SK-N-SH treated with all-trans-retinoic acid at 6 μM for 48 hours (cell line): Measurements from ENCODE around the gene KCNH5.
"Not testable (repeated sequence)": the region's sequence is repeated elsewhere in the genome, so short reads cannot be mapped to it uniquely, and the experiment has no call there.

Experiments used
- ATAC-seq: fragments of 200-7000 bp; cut with Tn5 transposase; 3 replicates; pipeline ENCODE4 v1.9.1; 2020; ENCODE audit warnings: mild to moderate bottlenecking, moderate library complexity
- ARNTL ChIP-seq: fragments of 450-650 bp; formaldehyde crosslinking; IDR thresholded peaks from 2 replicates; pipeline ENCODE4 v1.5.0; 2020; ENCODE audit warnings: low read depth, mild to moderate bottlenecking, moderate library complexity, borderline replicate concordance
- BACH2 ChIP-seq: fragments of 250-450 bp; sonication (Bioruptor Pico); IDR thresholded peaks from 2 replicates; pipeline ENCODE4 v1.9.0; 2021; ENCODE audit warnings: mild to moderate bottlenecking, borderline replicate concordance
- CSDC2 ChIP-seq: fragments of 250-450 bp; sonication (Bioruptor Pico); IDR thresholded peaks from 2 replicates; pipeline ENCODE4 v1.5.0; 2020; ENCODE audit warnings: mild to moderate bottlenecking, moderate library complexity
- ISL1 ChIP-seq: fragments of 250-450 bp; sonication (Bioruptor Pico); IDR thresholded peaks from 2 replicates; pipeline ENCODE4 v2.1.2; 2022; ENCODE audit warnings: mild to moderate bottlenecking, moderate library complexity
- OSR1 ChIP-seq: fragments of 250-450 bp; sonication (Bioruptor Pico); IDR thresholded peaks from 2 replicates; pipeline ENCODE4 v1.8.0; 2022; ENCODE audit warnings: moderate library complexity, mild to moderate bottlenecking, inconsistent platforms
- PPARA ChIP-seq: fragments of 250-450 bp; sonication (Bioruptor Pico); IDR thresholded peaks from 2 replicates; pipeline ENCODE4 v1.5.0; 2020; ENCODE audit warnings: mild to moderate bottlenecking, borderline replicate concordance
- RARB ChIP-seq: fragments of 250-450 bp; sonication (Bioruptor Pico); IDR thresholded peaks from 2 replicates; pipeline ENCODE4 v1.8.0; 2021; ENCODE audit warnings: mild to moderate bottlenecking, moderate library complexity
- TCF4 ChIP-seq: fragments of 250-450 bp; sonication (Bioruptor Pico); IDR thresholded peaks from 2 replicates; pipeline ENCODE4 v1.8.0; 2021; ENCODE audit warnings: mild to moderate bottlenecking, moderate library complexity, borderline replicate concordance
- TOX ChIP-seq: fragments of 250-450 bp; sonication (Bioruptor Pico); IDR thresholded peaks from 2 replicates; pipeline ENCODE4 v1.8.0; 2021; ENCODE audit warnings: mild to moderate bottlenecking, moderate library complexity, borderline replicate concordance
- ZNF565 ChIP-seq: fragments of 450-650 bp; formaldehyde crosslinking; conservative IDR thresholded peaks from 2 replicates; pipeline ENCODE4 v1.5.0; 2020; ENCODE audit warnings: low read depth, mild to moderate bottlenecking, moderate library complexity
- ZNF8 ChIP-seq: fragments of 450-650 bp; formaldehyde crosslinking; IDR thresholded peaks from 2 replicates; pipeline ENCODE4 v1.5.0; 2020; ENCODE audit warnings: mild to moderate bottlenecking, moderate library complexity
- TF ChIP-seq, protein P1 (sequence below): fragments of 250-450 bp; sonication (Bioruptor Pico); IDR thresholded peaks from 2 replicates; pipeline ENCODE4 v1.5.1; 2020; ENCODE audit warnings: low read depth, mild to moderate bottlenecking, moderate library complexity
- TF ChIP-seq, protein P2 (sequence below): fragments of 250-450 bp; sonication (Bioruptor Pico); IDR thresholded peaks from 2 replicates; pipeline ENCODE4 v1.5.1; 2021; ENCODE audit warnings: mild to moderate bottlenecking, moderate library complexity
- TF ChIP-seq, protein P3 (sequence below): fragments of 250-450 bp; sonication (Bioruptor Pico); IDR thresholded peaks from 2 replicates; pipeline ENCODE4 v1.5.0; 2020; ENCODE audit warnings: mild to moderate bottlenecking, moderate library complexity
- TF ChIP-seq, protein P4 (sequence below): fragments of 250-450 bp; sonication (Bioruptor Pico); IDR thresholded peaks from 2 replicates; pipeline ENCODE4 v1.8.0; 2020; ENCODE audit warnings: mild to moderate bottlenecking, moderate library complexity, borderline replicate concordance

Gene KCNH5

DNA sequence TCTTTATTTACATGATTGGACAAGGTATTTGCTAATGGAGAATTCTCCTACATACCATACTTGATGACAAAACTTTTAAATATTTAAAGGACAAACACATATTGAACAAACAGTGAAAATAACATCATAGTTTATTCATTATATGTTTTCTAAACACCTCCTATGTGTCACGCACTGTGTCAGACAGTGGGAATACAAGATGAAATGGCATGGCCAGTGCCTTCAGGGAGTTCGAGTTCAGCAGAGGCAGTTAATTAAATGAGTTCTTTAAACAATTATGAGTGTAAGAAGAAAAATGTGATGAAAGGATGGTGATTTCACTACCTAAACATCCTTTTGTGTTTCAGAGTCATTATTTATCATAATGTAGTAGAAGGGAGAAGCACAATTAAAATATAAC is 159.8 kb downstream of the KCNH5 start (continued):
- no peak for TF ChIP-seq CSDC2 (CRISPR knock-in tag)
- TF ChIP-seq BACH2 (CRISPR knock-in tag), result no peak
- TF ChIP-seq, protein P1, sequence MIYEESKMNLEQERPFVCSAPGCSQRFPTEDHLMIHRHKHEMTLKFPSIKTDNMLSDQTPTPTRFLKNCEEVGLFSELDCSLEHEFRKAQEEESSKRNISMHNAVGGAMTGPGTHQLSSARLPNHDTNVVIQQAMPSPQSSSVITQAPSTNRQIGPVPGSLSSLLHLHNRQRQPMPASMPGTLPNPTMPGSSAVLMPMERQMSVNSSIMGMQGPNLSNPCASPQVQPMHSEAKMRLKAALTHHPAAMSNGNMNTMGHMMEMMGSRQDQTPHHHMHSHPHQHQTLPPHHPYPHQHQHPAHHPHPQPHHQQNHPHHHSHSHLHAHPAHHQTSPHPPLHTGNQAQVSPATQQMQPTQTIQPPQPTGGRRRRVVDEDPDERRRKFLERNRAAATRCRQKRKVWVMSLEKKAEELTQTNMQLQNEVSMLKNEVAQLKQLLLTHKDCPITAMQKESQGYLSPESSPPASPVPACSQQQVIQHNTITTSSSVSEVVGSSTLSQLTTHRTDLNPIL, result no peak
- TF ChIP-seq ISL1 (CRISPR knock-in tag), result no peak
- no peak for TF ChIP-seq ARNTL
- TF ChIP-seq TCF4 (CRISPR knock-in tag), result no peak
- TF ChIP-seq, all 23 proteins: peak for 0

DNA sequence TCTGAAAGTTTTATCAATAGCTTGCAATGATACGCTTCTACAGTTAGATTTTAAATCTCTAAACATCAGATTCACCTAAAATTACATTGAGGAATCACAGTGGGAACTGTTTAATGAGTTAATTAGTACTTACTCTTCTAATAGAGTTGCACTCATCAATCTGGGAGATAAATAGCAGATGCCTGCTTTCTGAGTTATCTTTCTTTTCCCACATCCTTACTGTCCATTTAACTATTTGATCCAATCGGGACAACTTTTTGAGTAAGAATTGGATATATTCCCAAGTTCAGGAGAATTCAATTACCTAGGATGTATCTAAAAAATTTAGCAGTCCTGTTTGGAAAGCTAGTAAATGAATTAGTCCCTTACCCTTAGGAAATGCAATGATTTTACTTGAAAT is 162.3 kb downstream of the KCNH5 start:
- TF ChIP-seq ISL1 (CRISPR knock-in tag) (peak; percentile 62), TOX (CRISPR knock-in tag) (no peak), TCF4 (CRISPR knock-in tag) (0 out of 2 replicates have a peak, but pooled peaks have one; percentile 18), ARNTL (no peak)
- TF ChIP-seq, protein P2, sequence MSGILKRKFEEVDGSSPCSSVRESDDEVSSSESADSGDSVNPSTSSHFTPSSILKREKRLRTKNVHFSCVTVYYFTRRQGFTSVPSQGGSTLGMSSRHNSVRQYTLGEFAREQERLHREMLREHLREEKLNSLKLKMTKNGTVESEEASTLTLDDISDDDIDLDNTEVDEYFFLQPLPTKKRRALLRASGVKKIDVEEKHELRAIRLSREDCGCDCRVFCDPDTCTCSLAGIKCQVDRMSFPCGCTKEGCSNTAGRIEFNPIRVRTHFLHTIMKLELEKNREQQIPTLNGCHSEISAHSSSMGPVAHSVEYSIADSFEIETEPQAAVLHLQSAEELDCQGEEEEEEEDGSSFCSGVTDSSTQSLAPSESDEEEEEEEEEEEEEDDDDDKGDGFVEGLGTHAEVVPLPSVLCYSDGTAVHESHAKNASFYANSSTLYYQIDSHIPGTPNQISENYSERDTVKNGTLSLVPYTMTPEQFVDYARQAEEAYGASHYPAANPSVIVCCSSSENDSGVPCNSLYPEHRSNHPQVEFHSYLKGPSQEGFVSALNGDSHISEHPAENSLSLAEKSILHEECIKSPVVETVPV (CRISPR knock-in tag), result no peak
- no peak for ATAC-seq

DNA sequence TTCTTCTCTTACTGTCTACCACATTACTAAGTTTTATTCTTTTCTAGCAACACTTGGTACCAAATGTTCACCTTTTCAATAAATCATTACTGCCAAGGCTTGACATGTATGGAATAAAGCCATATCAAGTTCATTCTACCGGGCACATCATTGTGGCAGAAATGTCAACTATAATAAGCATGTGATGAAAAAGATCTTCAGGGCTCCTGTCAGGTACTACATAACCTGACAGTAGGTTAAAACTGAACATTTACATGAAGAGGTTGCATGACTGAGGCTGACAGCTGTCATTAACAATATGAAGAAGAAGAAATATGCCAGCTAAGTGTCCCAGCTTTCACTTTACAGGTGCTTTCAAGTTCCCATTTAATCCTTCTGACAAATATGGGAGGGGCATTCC is 178.9 kb downstream of the KCNH5 start:
- no peak for TF ChIP-seq ZNF565
- TF ChIP-seq, protein P2 (CRISPR knock-in tag), result no peak
- TF ChIP-seq TOX (CRISPR knock-in tag), result no peak
- no peak for ATAC-seq

DNA sequence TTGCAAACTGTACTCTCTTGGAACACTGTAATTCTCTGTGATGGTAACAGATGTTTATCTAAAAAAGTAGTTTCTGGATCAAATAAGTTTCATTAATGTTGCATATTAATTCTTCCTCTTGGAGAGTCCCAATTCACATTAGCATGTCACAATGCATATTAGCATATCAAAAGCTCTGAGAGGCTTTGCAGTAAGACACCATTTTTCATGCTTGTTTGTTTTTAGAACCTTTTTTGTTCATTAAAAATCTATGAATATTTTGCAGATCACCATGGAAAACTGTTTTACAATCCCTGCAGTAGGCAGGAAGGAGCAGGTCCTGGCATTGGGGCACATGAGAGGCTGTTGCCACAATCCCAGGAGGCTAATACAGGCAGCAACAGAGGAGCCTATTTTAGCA is 180.7 kb downstream of the KCNH5 start:
- ATAC-seq, result no peak
- TF ChIP-seq CSDC2 (CRISPR knock-in tag), result no peak
- TF ChIP-seq ISL1 (CRISPR knock-in tag), result no peak
- TF ChIP-seq RARB (CRISPR knock-in tag), result no peak
- no peak for TF ChIP-seq OSR1
- TF ChIP-seq ZNF565, result no peak
- TF ChIP-seq, protein P3, sequence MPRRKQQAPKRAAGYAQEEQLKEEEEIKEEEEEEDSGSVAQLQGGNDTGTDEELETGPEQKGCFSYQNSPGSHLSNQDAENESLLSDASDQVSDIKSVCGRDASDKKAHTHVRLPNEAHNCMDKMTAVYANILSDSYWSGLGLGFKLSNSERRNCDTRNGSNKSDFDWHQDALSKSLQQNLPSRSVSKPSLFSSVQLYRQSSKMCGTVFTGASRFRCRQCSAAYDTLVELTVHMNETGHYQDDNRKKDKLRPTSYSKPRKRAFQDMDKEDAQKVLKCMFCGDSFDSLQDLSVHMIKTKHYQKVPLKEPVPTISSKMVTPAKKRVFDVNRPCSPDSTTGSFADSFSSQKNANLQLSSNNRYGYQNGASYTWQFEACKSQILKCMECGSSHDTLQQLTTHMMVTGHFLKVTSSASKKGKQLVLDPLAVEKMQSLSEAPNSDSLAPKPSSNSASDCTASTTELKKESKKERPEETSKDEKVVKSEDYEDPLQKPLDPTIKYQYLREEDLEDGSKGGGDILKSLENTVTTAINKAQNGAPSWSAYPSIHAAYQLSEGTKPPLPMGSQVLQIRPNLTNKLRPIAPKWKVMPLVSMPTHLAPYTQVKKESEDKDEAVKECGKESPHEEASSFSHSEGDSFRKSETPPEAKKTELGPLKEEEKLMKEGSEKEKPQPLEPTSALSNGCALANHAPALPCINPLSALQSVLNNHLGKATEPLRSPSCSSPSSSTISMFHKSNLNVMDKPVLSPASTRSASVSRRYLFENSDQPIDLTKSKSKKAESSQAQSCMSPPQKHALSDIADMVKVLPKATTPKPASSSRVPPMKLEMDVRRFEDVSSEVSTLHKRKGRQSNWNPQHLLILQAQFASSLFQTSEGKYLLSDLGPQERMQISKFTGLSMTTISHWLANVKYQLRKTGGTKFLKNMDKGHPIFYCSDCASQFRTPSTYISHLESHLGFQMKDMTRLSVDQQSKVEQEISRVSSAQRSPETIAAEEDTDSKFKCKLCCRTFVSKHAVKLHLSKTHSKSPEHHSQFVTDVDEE (CRISPR knock-in tag), result no peak
- TF ChIP-seq, all 23 proteins: peak for 0

DNA sequence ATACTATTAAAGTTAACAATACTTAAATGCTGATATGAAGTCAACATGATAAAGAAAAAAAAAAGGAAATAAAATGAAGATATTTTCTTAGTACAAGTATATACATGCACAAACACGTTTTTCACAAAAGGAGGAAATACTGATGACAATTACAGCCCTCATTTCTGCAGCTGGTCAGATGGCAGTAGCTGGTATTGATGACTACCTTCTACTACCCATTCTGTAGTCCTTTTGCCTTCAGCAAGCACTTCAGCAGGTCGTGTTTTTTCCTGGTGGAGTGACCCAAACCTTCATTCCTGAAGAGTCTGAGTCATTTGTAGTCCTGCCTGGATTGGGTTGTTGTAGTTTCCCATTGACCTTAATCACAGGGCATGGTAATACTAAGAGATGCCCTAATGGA is 187.2 kb downstream of the KCNH5 start:
- ATAC-seq, result not testable (repeated sequence)

DNA sequence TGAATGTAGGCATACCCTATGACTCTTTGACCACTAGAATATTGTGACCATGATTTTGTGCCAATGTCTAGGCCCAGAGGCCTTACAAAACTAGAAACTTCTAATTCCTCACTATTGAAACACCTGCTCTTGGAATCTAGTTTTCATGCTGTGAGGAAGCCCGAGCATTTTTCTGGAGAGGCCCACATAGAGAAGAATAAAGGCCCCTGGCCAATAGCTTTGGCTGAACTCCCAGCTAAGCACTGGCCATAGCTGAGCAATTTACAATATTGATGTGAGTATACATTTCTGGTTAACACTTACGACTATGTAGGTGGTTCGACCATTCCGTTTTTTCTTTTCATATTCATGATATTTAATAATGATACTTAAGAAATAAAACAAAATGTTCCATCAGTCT is 190.3 kb downstream of the KCNH5 start:
- TF ChIP-seq, protein P1, result no peak
- TF ChIP-seq ARNTL (no peak), PPARA (no peak), RARB (CRISPR knock-in tag) (no peak), CSDC2 (CRISPR knock-in tag) (no peak), OSR1 (no peak), ZNF8 (no peak)
- TF ChIP-seq, protein P4, sequence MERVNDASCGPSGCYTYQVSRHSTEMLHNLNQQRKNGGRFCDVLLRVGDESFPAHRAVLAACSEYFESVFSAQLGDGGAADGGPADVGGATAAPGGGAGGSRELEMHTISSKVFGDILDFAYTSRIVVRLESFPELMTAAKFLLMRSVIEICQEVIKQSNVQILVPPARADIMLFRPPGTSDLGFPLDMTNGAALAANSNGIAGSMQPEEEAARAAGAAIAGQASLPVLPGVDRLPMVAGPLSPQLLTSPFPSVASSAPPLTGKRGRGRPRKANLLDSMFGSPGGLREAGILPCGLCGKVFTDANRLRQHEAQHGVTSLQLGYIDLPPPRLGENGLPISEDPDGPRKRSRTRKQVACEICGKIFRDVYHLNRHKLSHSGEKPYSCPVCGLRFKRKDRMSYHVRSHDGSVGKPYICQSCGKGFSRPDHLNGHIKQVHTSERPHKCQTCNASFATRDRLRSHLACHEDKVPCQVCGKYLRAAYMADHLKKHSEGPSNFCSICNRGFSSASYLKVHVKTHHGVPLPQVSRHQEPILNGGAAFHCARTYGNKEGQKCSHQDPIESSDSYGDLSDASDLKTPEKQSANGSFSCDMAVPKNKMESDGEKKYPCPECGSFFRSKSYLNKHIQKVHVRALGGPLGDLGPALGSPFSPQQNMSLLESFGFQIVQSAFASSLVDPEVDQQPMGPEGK, result no peak
- ATAC-seq, result no peak
